Neural cell (in vitro differentiated cells): ENCODE results near the gene DCC. TPM values are rescaled to one million over a fixed set of nuclear protein-coding genes. Genes with fewer than 3 reads are reported as not detected.

ENCODE experiments used
- H2AFZ ChIP-seq: fragments of 200-600, 300-800 bp; sonication (generic), shearing (Covaris generic); 2 replicates; pipeline ENCODE4 v1.6.0; 2014; ENCODE audit warnings: low read depth, mild to moderate bottlenecking, antibody characterized with exemption, low read length, moderate library complexity
- H3F3A ChIP-seq: fragments of 200-600 bp; shearing (Covaris generic); 2 replicates; pipeline ENCODE4 v1.6.1; 2016; ENCODE audit warnings: mild to moderate bottlenecking, moderate library complexity, mixed read lengths, antibody characterized with exemption, low read length; ENCODE audit not compliant: insufficient read depth, poor library complexity, severe bottlenecking
- H3K27ac ChIP-seq: fragments of 200-600, 300-800 bp; sonication (generic), shearing (Covaris generic); 2 replicates; pipeline ENCODE4 v1.5.1; 2014; ENCODE audit warnings: mild to moderate bottlenecking, low read length, moderate library complexity
- H3K27me3 ChIP-seq: fragments of 300-800, 200-600 bp; sonication (generic), shearing (Covaris generic); 2 replicates; pipeline ENCODE4 v1.6.0; 2014; ENCODE audit warnings: mild to moderate bottlenecking, low read depth, low read length, moderate library complexity; ENCODE audit not compliant: insufficient read depth
- H3K36me3 ChIP-seq: fragments of 300-800, 200-600 bp; sonication (generic), shearing (Covaris generic); 2 replicates; pipeline ENCODE4 v1.5.1; 2014; ENCODE audit warnings: mild to moderate bottlenecking, antibody characterized with exemption, low read length, moderate library complexity; ENCODE audit not compliant: insufficient read depth
- H3K4me2 ChIP-seq: fragments of 300-800, 200-600 bp; sonication (generic), shearing (Covaris generic); 2 replicates; pipeline ENCODE4 v1.6.0; 2014; ENCODE audit warnings: mild to moderate bottlenecking, low read length
- H3K4me3 ChIP-seq: fragments of 300-800, 200-600 bp; sonication (generic), shearing (Covaris generic); 2 replicates; pipeline ENCODE4 v1.5.1; 2014; ENCODE audit warnings: mild to moderate bottlenecking, low read length, moderate library complexity
- H3K79me2 ChIP-seq: fragments of 200-600 bp; shearing (Covaris generic); replicated peaks from 2 replicates; pipeline ENCODE4 v1.6.0; 2014; ENCODE audit warnings: mild to moderate bottlenecking, low read length, moderate library complexity; ENCODE audit not compliant: insufficient read depth
- H3K9ac ChIP-seq: fragments of 300-800, 200-600 bp; sonication (generic), shearing (Covaris generic); 2 replicates; pipeline ENCODE4 v1.6.1; 2016; ENCODE audit warnings: mild to moderate bottlenecking, low read length, mixed read lengths
- H3K9me2 ChIP-seq: fragments of 200-600 bp; shearing (Covaris generic); 2 replicates; pipeline ENCODE4 v1.6.1; 2016; ENCODE audit warnings: mild to moderate bottlenecking, low read length, mixed read lengths; ENCODE audit not compliant: insufficient read depth
- H3K9me3 ChIP-seq: fragments of 200-600, 300-800 bp; sonication (generic), shearing (Covaris generic); 2 replicates; pipeline ENCODE4 v1.6.1; 2016; ENCODE audit warnings: mild to moderate bottlenecking, mixed run types, low read length, moderate library complexity, mixed read lengths
- H4K20me1 ChIP-seq: fragments of 200-600 bp; shearing (Covaris generic); 2 replicates; pipeline ENCODE4 v1.6.1; 2016; ENCODE audit warnings: mild to moderate bottlenecking, mixed run types; ENCODE audit not compliant: insufficient read depth
- CTCF ChIP-seq: fragments of 450-650 bp; IDR thresholded peaks from 2 replicates; pipeline ENCODE4 v1.5.1; 2014; ENCODE audit warnings: antibody characterized with exemption, mild to moderate bottlenecking, moderate library complexity; ENCODE audit not compliant: poor library complexity, severe bottlenecking
- EP300 ChIP-seq: fragments of 450-650 bp; conservative IDR thresholded peaks from 2 replicates; pipeline ENCODE4 v1.6.1; 2014; ENCODE audit warnings: antibody characterized with exemption, mild to moderate bottlenecking, moderate library complexity; ENCODE audit not compliant: poor library complexity, severe bottlenecking
- EZH2 ChIP-seq: fragments of 200-600, 300-800 bp; shearing (Covaris generic), sonication (generic); IDR thresholded peaks from 2 replicates; pipeline ENCODE4 v1.6.1; 2014; ENCODE audit warnings: antibody characterized with exemption, low read length, borderline replicate concordance, mild to moderate bottlenecking; ENCODE audit not compliant: insufficient read depth, poor library complexity, severe bottlenecking
- MXI1 ChIP-seq: fragments of 450-650 bp; conservative IDR thresholded peaks from 2 replicates; pipeline ENCODE4 v1.6.1; 2014; ENCODE audit warnings: antibody characterized with exemption, mild to moderate bottlenecking; ENCODE audit not compliant: poor library complexity, severe bottlenecking
- POLR2AphosphoS5 ChIP-seq: IDR thresholded peaks from 2 replicates; pipeline ENCODE4 v1.6.1; 2012
- RAD21 ChIP-seq: fragments of 450-650 bp; conservative IDR thresholded peaks from 2 replicates; pipeline ENCODE4 v1.6.1; 2014; ENCODE audit warnings: antibody characterized with exemption, mild to moderate bottlenecking, moderate library complexity
- REST ChIP-seq: IDR thresholded peaks from 2 replicates; pipeline ENCODE4 v1.6.1; 2012; ENCODE audit warnings: borderline replicate concordance
- SMC3 ChIP-seq: fragments of 450-650 bp; conservative IDR thresholded peaks from 2 replicates; pipeline ENCODE4 v1.6.1; 2014; ENCODE audit warnings: antibody characterized with exemption, mild to moderate bottlenecking, moderate library complexity; ENCODE audit not compliant: poor library complexity
- TAF1 ChIP-seq: IDR thresholded peaks from 2 replicates; pipeline ENCODE4 v1.6.1; 2012; ENCODE audit warnings: low read depth
- polyA plus RNA-seq: library from polyadenylated mRNA; depleted of rRNA; stranded (reverse); fragments of >200 nt; gene quantifications from 2 replicates; pipeline ENCODE4 v1.2.3, GENCODE V29; 2014

Gene DCC
- polyA plus RNA-seq, 1 donor from 2014 or later, result 40.7 TPM

GRCh38 chr18:52691841-52692240 lies 351.8 kb downstream of the DCC start:
- H3K9me3 ChIP-seq, result no peaks in the 10 kb centered on the region
- H3K9ac ChIP-seq, result no peak overlapping the region
- no peak overlapping the region for H3K27ac ChIP-seq
- H3K79me2 ChIP-seq, result peaks cover 7% of the 10 kb centered on the region
- no peaks in the 10 kb centered on the region for H3F3A ChIP-seq
- TF ChIP-seq EP300, result no peak
- no peak for TF ChIP-seq SMC3
- TF ChIP-seq MXI1, result no peak
- TF ChIP-seq CTCF, result no peak
- no peak for TF ChIP-seq POLR2AphosphoS5
- TF ChIP-seq RAD21, result no peak
- TF ChIP-seq EZH2, result no peak
- no peak for TF ChIP-seq REST
- no peak for TF ChIP-seq TAF1
- H4K20me1 ChIP-seq, result no peaks in the 10 kb centered on the region
- no peaks in the 10 kb centered on the region for H3K36me3 ChIP-seq
- no peak overlapping the region for H3K4me2 ChIP-seq
- H3K4me3 ChIP-seq, result no peak overlapping the region
- H2AFZ ChIP-seq, result no peak overlapping the region
- H3K27me3 ChIP-seq, result no peaks in the 10 kb centered on the region
- H3K9me2 ChIP-seq, result no peaks in the 10 kb centered on the region

DNA sequence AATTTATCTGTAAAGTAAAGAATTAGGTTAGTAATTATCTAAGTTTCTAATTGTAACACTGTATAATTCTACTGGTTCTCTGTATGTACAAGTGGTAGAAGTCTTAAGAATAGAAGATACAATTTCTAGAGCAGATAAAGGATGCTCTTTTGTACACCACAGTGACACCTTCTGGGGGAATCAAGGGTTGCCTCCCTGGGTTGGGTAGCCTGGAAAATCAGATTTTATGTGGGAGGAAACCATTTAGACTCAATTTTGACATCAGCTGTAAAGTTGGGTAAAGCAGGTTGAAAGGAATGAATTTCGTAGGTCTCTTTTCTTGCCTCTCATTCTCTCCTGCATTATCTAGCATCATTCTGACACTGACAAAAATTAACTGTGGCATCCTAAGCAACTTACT lies 354.8 kb downstream of the DCC start:
- TF ChIP-seq CTCF (peak; percentile 57), TAF1 (no peak), SMC3 (peak; percentile 71), REST (no peak), RAD21 (peak; percentile 64), MXI1 (no peak)
- Histone ChIP-seq H3K27me3 (no peaks in the 10 kb centered on the region), H3K9me2 (no peaks in the 10 kb centered on the region), H3F3A (no peaks in the 10 kb centered on the region), H3K27ac (no peak overlapping the region), H3K4me3 (no peak overlapping the region), H4K20me1 (no peaks in the 10 kb centered on the region), H3K9me3 (no peaks in the 10 kb centered on the region), H2AFZ (no peak overlapping the region), H3K9ac (no peak overlapping the region), H3K79me2 (peaks cover 7% of the 10 kb centered on the region), H3K4me2 (no peak overlapping the region), H3K36me3 (no peaks in the 10 kb centered on the region)
